NCI-H1694 (cell line): ENCODE results near the gene TRPM2.
"Not testable (repeated sequence)": the region's sequence is repeated elsewhere in the genome, so short reads cannot be mapped to it uniquely, and the experiment has no call there.

Experiments
- DNase-seq: peaks from one replicate; lab custom pipeline; 2025; lab: John Stamatoyannopoulos, UW

Gene TRPM2

GRCh38 chr21:44335266-44336059 is 18.0 kb upstream of the TRPM2 start:
- no peak for DNase-seq

GRCh38 chr21:44337449-44337848 is 16.0 kb upstream of the TRPM2 start:
- DNase-seq, result no peak

- no peak for DNase-seq
Observed at GRCh38 chr21:44337941-44338895, 15.2 kb upstream of the TRPM2 start.

- DNase-seq, result peak; percentile 88
Observed at GRCh38 chr21:44338971-44339910, 14.2 kb upstream of the TRPM2 start, which contains the start of gene CFAP410. Gene CFAP410 (minus strand): TSS chr21:44339390. CDS start chr21:44339194, 196 bp downstream.

GRCh38 chr21:44341726-44342458 is 11.5 kb upstream of the TRPM2 start:
- DNase-seq, result not testable (repeated sequence)

- not testable (repeated sequence) for DNase-seq
Observed at GRCh38 chr21:44342981-44343380, 10.4 kb upstream of the TRPM2 start.

- DNase-seq, result no peak
Observed at GRCh38 chr21:44344541-44345183, 8.8 kb upstream of the TRPM2 start.

GRCh38 chr21:44345495-44345894 is 7.9 kb upstream of the TRPM2 start:
- no peak for DNase-seq

- DNase-seq, result no peak
Observed at GRCh38 chr21:44347911-44348451, 5.4 kb upstream of the TRPM2 start.

GRCh38 chr21:44348861-44349260 is 4.6 kb upstream of the TRPM2 start:
- DNase-seq, result no peak

- no peak for DNase-seq
Observed at GRCh38 chr21:44349416-44349846, 4.0 kb upstream of the TRPM2 start.

- no peak for DNase-seq
Observed at GRCh38 chr21:44349847-44350772, 3.3 kb upstream of the TRPM2 start.

GRCh38 chr21:44350773-44351481 is 2.5 kb upstream of the TRPM2 start:
- no peak for DNase-seq

GRCh38 chr21:44351535-44352252 is 1.7 kb upstream of the TRPM2 start:
- no peak for DNase-seq

- no peak for DNase-seq
Observed at GRCh38 chr21:44352253-44352860, 1.1 kb upstream of the TRPM2 start.

- DNase-seq, result no peak
Observed at GRCh38 chr21:44354001-44354405, 582 bp downstream of the TRPM2 start.
